OCI-LY3 (cell line): ENCODE results near the gene PDK1.
"Not testable (repeated sequence)": the region's sequence is repeated elsewhere in the genome, so short reads cannot be mapped to it uniquely, and the experiment has no call there.

Experiments used
- H2AFZ ChIP-seq: fragments of 200-600, 300-600 bp; shearing (Covaris generic); 2 replicates; pipeline ENCODE4 v1.6.0; 2014; ENCODE audit warnings: antibody characterized with exemption, low read depth, low read length
- H3K27ac ChIP-seq: fragments of 200-600, 300-600 bp; sonication (generic); 2 replicates; pipeline ENCODE4 v1.5.1; 2014; ENCODE audit warnings: mild to moderate bottlenecking, low read length, moderate library complexity, mixed read lengths
- H3K27me3 ChIP-seq: fragments of 200-600, 300-600 bp; sonication (generic); 2 replicates; pipeline ENCODE4 v1.6.1; 2014; ENCODE audit warnings: low read depth, low read length, mixed read lengths
- H3K36me3 ChIP-seq: fragments of 200-600, 300-600 bp; sonication (generic); replicated peaks from 2 replicates; pipeline ENCODE3; 2014; ENCODE audit warnings: low read depth, low read length, mixed read lengths
- H3K4me1 ChIP-seq: fragments of 300-600, 200-600 bp; sonication (generic); 2 replicates; pipeline ENCODE4 v1.6.1; 2014; ENCODE audit warnings: low read length, mixed read lengths
- H3K4me2 ChIP-seq: fragments of 200-600, 300-600 bp; sonication (generic); 2 replicates; pipeline ENCODE4 v1.6.1; 2014; ENCODE audit warnings: low read length, mixed read lengths
- H3K4me3 ChIP-seq: fragments of 300-600, 200-600 bp; sonication (generic); 2 replicates; pipeline ENCODE4 v1.5.1; 2014; ENCODE audit warnings: antibody characterized with exemption, mild to moderate bottlenecking, low read length, moderate library complexity
- H3K79me2 ChIP-seq: fragments of 300-600, 200-600 bp; shearing (Covaris generic); 2 replicates; pipeline ENCODE4 v1.6.1; 2014; ENCODE audit warnings: mild to moderate bottlenecking, low read length, mixed read lengths
- H3K9ac ChIP-seq: fragments of 300-600, 200-600 bp; shearing (Covaris generic); 2 replicates; pipeline ENCODE4 v1.6.0; 2014; ENCODE audit warnings: mild to moderate bottlenecking, low read length, moderate library complexity
- H3K9me3 ChIP-seq: fragments of 200-600, 300-600 bp; shearing (Covaris generic); 2 replicates; pipeline ENCODE4 v1.6.1; 2014; ENCODE audit warnings: low read length, mixed read lengths; ENCODE audit not compliant: insufficient read depth
- H4K20me1 ChIP-seq: fragments of 200-600, 300-600 bp; sonication (generic); 2 replicates; pipeline ENCODE4 v1.6.1; 2016; ENCODE audit warnings: low read length, mixed read lengths; ENCODE audit not compliant: insufficient read depth
- EZH2phosphoT487 ChIP-seq: fragments of 200-600 bp; shearing (Covaris generic); IDR thresholded peaks from 2 replicates; pipeline ENCODE4 v1.6.1; 2018; ENCODE audit warnings: antibody characterized with exemption, mixed run types, low read depth
- TF ChIP-seq, protein P1 (sequence below): fragments of 200-600, 300-600 bp; sonication (generic); IDR thresholded peaks from 2 replicates; pipeline ENCODE4 v1.5.1; 2014; ENCODE audit warnings: antibody characterized with exemption, low read length, low read depth

PDK1 gene

GRCh38 chr2:172582656-172583055 lies 26.8 kb downstream of the PDK1 start:
- Histone ChIP-seq H3K9ac (no peak overlapping the region), H3K79me2 (peaks cover 13% of the 10 kb centered on the region), H3K4me1 (no peaks in the 10 kb centered on the region), H3K4me2 (no peak overlapping the region), H3K27ac (no peak overlapping the region), H3K27me3 (no peaks in the 10 kb centered on the region), H3K4me3 (no peak overlapping the region), H4K20me1 (peaks cover 14% of the 10 kb centered on the region; the same call in 1 of the 2 replicates), H3K36me3 (peaks cover 62% of the 10 kb centered on the region), H2AFZ (no peak overlapping the region), H3K9me3 (peaks cover 8% of the 10 kb centered on the region; the same call in 1 of the 2 replicates)
- TF ChIP-seq, protein P1, sequence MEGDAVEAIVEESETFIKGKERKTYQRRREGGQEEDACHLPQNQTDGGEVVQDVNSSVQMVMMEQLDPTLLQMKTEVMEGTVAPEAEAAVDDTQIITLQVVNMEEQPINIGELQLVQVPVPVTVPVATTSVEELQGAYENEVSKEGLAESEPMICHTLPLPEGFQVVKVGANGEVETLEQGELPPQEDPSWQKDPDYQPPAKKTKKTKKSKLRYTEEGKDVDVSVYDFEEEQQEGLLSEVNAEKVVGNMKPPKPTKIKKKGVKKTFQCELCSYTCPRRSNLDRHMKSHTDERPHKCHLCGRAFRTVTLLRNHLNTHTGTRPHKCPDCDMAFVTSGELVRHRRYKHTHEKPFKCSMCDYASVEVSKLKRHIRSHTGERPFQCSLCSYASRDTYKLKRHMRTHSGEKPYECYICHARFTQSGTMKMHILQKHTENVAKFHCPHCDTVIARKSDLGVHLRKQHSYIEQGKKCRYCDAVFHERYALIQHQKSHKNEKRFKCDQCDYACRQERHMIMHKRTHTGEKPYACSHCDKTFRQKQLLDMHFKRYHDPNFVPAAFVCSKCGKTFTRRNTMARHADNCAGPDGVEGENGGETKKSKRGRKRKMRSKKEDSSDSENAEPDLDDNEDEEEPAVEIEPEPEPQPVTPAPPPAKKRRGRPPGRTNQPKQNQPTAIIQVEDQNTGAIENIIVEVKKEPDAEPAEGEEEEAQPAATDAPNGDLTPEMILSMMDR: no peak
- no peak for TF ChIP-seq EZH2phosphoT487

DNA sequence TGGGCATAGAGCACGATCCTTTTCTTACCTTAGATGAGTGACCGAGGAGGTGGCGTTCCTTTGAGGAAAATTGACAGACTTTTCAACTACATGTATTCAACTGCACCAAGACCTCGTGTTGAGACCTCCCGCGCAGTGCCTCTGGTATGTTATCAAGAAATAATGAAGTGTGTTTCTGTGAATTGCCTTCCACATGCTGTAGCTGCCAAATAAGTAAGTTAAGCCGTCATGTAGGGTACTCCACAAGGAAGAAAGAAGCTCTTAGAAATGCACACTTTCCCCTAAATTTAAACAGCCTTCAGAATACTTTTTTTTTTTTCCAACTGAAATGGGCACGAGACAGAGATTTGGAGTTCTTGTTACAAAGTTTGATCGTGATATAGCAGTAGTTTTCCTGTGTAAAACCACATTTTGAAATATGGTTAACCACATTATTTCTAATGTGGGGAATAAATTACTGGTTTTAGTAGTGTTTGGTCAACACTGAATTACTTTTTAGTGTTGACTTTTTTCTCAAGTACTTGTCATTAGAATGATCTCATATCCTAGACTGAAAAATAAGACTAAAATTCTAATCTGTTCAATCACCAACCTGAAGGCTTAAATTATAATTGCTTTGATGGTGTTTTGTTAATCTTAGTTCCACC lies 30.5 kb downstream of the PDK1 start:
- TF ChIP-seq EZH2phosphoT487: no peak
- TF ChIP-seq, protein P1: no peak

DNA sequence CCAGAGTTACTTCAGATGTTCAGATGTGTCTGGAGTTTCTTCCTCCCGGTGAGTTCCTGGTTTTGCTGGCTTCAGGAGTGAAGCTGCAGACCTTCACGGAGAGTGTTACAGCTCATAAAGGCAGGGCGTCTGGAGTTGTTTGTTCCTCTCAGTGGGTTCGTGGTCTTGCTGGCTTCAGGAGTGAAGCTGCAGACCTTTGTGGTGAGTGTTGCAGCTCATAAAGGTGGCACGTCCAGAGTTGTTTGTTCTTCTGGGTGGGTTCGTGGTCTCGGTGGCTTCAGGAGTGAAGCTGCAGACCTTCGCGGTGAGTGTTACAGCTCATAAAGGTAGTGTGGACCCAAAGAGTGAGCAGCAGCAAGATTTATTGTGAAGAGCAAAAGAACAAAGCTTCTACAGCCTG lies 31.3 kb downstream of the PDK1 start:
- H4K20me1 ChIP-seq: peaks cover 10% of the 10 kb centered on the region
- H3K4me3 ChIP-seq, H3K4me2 ChIP-seq, H3K79me2 ChIP-seq, H3K4me1 ChIP-seq, H2AFZ ChIP-seq, H3K9me3 ChIP-seq, H3K27ac ChIP-seq, H3K27me3 ChIP-seq, H3K9ac ChIP-seq: not testable (repeated sequence)
- H3K36me3 ChIP-seq: peaks cover 52% of the 10 kb centered on the region

More for the DNA sequence above, 30.5 kb downstream of the PDK1 start:
- Histone ChIP-seq H3K4me1 (no peaks in the 10 kb centered on the region), H3K36me3 (peaks cover 58% of the 10 kb centered on the region), H3K9ac (no peak overlapping the region), H3K27ac (no peak overlapping the region), H3K27me3 (no peaks in the 10 kb centered on the region), H3K4me2 (no peak overlapping the region), H3K79me2 (no peaks in the 10 kb centered on the region), H3K9me3 (no peaks in the 10 kb centered on the region), H3K4me3 (no peak overlapping the region), H4K20me1 (peaks cover 10% of the 10 kb centered on the region), H2AFZ (no peak overlapping the region)

GRCh38 chr2:172588931-172589330 lies 33.0 kb downstream of the PDK1 start:
- Histone ChIP-seq H4K20me1 (peaks cover 3% of the 10 kb centered on the region), H3K27me3 (no peaks in the 10 kb centered on the region), H3K4me2 (no peak overlapping the region), H3K9me3 (no peaks in the 10 kb centered on the region), H3K27ac (no peak overlapping the region), H3K4me3 (no peak overlapping the region), H3K79me2 (no peaks in the 10 kb centered on the region), H3K36me3 (peaks cover 53% of the 10 kb centered on the region), H3K9ac (no peak overlapping the region), H2AFZ (no peak overlapping the region), H3K4me1 (no peaks in the 10 kb centered on the region)
- no peak for TF ChIP-seq EZH2phosphoT487
- TF ChIP-seq, protein P1: no peak

DNA sequence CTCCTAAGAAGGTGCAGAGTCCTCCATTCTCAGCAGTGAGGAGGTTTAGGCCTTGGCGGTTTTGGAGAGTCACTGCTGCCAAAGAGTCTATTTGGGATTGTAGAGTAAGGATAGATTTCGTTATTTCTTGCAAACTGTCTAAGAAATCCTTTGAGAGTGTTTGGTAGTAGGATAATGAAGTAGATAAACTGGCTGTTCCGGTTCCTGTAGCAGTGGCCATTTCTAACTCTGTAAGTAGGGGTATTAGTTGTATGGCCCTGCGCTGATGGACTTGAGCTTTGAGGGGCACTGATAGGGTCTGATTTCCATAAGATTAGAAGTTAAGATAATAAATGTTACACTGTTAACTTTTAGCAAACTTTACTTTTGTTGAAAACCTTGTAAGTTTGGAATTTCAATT lies 35.5 kb downstream of the PDK1 start:
- not testable (repeated sequence) for H3K4me2 ChIP-seq, H3K27me3 ChIP-seq, H3K9me3 ChIP-seq, H3K4me1 ChIP-seq, H3K79me2 ChIP-seq, H3K4me3 ChIP-seq, H2AFZ ChIP-seq, H4K20me1 ChIP-seq, H3K27ac ChIP-seq, H3K9ac ChIP-seq
- peaks cover 61% of the 10 kb centered on the region for H3K36me3 ChIP-seq

DNA sequence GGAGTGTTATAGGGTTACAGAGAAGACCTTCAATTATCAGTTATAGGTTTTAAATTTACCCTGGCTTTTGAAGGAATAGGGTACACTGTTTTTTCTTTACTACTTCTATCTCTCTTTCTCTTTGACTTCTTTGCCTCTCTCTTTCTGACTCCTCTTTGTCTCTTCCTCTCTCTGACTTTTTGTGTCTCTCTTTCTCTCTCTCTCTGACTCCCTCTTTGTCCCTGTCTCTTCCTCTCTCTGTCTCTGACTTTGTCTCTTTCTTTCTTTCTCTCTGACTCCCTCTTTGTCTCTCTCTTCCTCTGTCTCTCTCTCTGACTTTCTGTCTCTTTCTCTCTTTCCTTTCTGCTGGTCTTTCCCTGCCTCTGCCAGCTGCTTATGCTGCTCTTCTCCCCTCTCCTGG lies 36.3 kb downstream of the PDK1 start:
- H3K9me3 ChIP-seq, H3K9ac ChIP-seq, H3K4me2 ChIP-seq, H4K20me1 ChIP-seq, H3K27me3 ChIP-seq, H3K4me1 ChIP-seq, H3K79me2 ChIP-seq, H3K4me3 ChIP-seq, H2AFZ ChIP-seq, H3K27ac ChIP-seq: not testable (repeated sequence)
- peaks cover 60% of the 10 kb centered on the region for H3K36me3 ChIP-seq
